ENCODE data around the gene CNTN2.

Gene CNTN2

DNA sequence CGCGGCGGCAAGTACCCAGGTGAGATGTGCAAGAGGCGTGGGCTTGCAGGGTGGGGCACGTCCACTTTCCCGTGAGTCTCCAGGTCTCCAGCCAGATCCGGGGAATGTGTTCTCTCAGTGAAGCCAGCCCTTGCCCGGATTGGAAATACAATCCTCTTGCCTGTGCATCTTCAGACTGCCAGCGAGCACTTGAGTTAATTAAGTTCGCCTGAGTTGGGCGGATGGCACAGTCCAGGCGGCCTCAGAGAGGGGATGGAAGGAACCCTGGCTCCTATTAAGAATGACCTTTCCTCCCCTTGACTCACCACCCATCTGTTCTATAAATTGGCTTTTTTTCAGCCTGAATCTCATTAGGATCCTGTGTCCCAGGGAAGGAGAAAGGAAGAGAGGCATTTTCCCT, 33.3 kb upstream of the CNTN2 start:
- H3K4me3 ChIP-seq (ENCODE audit: low read depth in 1 of 2, low read length in 2 of 2), result no peak overlapping the region
- no peaks in the 10 kb centered on the region for H3K9me3 ChIP-seq (ENCODE audit: control insufficient read depth in 1 of 2, low read length in 2 of 2)
- peaks cover 0 to 12% of the 10 kb centered on the region in 2 donors for H3K4me1 ChIP-seq (ENCODE audit: control insufficient read depth in 1 of 2, insufficient read depth in 2 of 2, low read length in 2 of 2)
- peaks cover 0 to 12% of the 10 kb centered on the region in 2 donors for H3K36me3 ChIP-seq (ENCODE audit: control insufficient read depth in 1 of 2, insufficient read depth in 2 of 2, low read length in 2 of 2)
- no peaks in the 10 kb centered on the region for H3K27me3 ChIP-seq (ENCODE audit: low read depth, low read length)
- no peak overlapping the region for H3K27ac ChIP-seq (ENCODE audit: low read length)

DNA sequence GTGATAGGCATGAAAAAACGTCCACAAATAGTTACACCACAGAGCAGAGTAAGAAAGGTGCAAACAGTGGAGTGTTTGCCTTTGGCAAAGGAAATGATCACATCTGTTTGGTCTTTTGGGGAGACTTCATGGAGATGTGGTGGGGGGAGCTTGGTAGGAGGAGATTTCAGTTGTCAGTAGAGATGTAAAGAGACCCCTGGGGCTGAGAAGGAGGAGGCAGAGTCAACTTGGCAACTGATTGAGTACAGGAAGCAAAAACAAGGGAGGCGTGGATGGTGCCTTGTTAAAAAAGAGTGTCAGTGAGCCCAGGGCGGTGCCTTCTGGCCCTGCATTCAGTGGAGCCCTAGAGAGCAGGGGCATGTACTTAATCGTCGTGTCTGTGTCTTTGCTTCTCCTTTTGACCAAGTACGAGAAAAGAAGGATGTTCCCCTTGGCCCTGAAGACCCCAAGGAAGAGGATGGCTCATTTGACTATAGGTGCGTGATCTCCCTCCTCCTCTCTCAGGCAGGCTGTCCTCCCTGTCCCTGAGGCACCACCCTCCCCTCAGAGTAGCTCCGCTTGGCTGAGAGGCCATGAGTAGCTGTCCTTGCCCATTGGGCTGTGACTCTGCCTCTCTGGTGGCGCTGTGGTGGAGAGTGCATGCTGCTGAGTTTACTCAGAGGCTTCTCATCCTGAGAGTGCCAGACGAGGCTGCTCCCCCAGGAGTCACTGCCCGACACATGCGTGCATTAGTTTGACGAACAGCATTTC, 30.4 kb upstream of the CNTN2 start:
- peaks cover 0 to 15% of the 10 kb centered on the region in 2 donors for H3K36me3 ChIP-seq (ENCODE audit: control insufficient read depth in 1 of 2, insufficient read depth in 2 of 2, low read length in 2 of 2)
- peaks cover 0 to 13% of the 10 kb centered on the region in 2 donors for H3K4me1 ChIP-seq (ENCODE audit: control insufficient read depth in 1 of 2, insufficient read depth in 2 of 2, low read length in 2 of 2)
- no peaks in the 10 kb centered on the region for H3K9me3 ChIP-seq (ENCODE audit: control insufficient read depth in 1 of 2, low read length in 2 of 2)
- no peak overlapping the region for H3K27ac ChIP-seq (ENCODE audit: low read length)
- no peak overlapping the region for H3K4me3 ChIP-seq (ENCODE audit: low read depth in 1 of 2, low read length in 2 of 2)
- H3K27me3 ChIP-seq (ENCODE audit: low read depth, low read length), result no peaks in the 10 kb centered on the region

DNA sequence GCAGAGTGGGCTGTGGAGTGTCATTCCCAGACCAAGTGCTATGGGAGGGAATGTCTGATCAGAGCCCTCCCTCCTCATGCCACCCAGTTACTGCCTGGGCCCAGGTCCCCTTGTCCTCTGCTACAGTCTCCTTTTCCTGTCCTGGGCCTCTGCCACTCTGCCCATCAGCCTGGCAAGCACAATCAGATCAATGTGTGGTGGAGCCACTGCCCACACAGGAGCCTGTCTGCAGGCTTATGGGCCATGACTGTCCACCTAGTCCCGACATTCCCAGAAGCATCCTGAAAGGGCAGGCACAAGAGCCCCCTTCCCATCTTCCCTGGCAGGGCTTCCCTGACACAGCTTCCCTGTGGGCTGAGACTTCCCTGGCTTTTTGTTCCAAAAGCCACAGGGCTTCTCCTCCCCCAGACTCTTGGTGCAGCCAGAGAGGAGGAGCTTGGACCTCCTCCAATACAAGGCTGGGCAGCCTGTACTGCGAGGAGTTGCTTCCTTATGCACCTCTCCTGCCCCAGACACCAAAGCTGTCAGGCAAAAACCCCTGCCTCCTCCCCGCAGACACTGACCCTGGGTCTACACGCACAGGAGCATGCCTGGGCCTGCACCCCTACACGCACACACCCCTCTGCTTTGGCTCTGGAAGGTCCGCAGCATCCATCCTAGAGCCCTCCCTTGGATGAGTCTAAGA, 29.2 kb upstream of the CNTN2 start:
- Histone ChIP-seq H3K27ac (ENCODE audit: low read length) (no peak overlapping the region), H3K4me3 (ENCODE audit: low read depth in 1 of 2, low read length in 2 of 2) (no peak overlapping the region), H3K36me3 (ENCODE audit: control insufficient read depth in 1 of 2, insufficient read depth in 2 of 2, low read length in 2 of 2) (peaks cover 0 to 26% of the 10 kb centered on the region in 2 donors), H3K9me3 (ENCODE audit: control insufficient read depth in 1 of 2, low read length in 2 of 2) (no peaks in the 10 kb centered on the region), H3K27me3 (ENCODE audit: low read depth, low read length) (no peaks in the 10 kb centered on the region), H3K4me1 (ENCODE audit: control insufficient read depth in 1 of 2, insufficient read depth in 2 of 2, low read length in 2 of 2) (peaks cover 0 to 13% of the 10 kb centered on the region in 2 donors)

DNA sequence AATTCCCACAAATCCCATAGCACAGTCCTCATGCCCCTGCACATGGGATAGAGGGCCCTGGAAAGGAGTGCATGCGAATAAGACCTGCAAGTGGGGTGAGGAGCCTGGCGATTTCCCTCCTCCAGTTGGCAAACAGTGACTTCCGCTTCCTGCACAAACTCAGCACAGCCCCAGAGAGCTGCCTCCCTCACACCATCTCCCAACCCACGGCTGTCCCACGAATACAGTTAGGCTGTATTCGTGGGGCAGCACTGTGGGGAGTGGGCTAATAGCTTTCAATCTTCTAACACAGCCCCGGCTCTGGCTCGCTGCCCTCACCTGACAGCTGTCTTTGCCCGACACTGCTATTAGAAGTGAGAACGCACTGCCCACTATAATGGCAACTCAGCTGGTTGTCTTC, 28.2 kb upstream of the CNTN2 start:
- H3K36me3 ChIP-seq (ENCODE audit: control insufficient read depth in 1 of 2, insufficient read depth in 2 of 2, low read length in 2 of 2), result peaks cover 0 to 25% of the 10 kb centered on the region in 2 donors
- H3K4me3 ChIP-seq (ENCODE audit: low read depth in 1 of 2, low read length in 2 of 2), result no peak overlapping the region
- H3K27me3 ChIP-seq (ENCODE audit: low read depth, low read length), result no peaks in the 10 kb centered on the region
- H3K4me1 ChIP-seq (ENCODE audit: control insufficient read depth in 1 of 2, insufficient read depth in 2 of 2, low read length in 2 of 2), result peaks cover 0 to 13% of the 10 kb centered on the region in 2 donors
- H3K9me3 ChIP-seq (ENCODE audit: control insufficient read depth in 1 of 2, low read length in 2 of 2), result no peaks in the 10 kb centered on the region
- H3K27ac ChIP-seq (ENCODE audit: low read length), result no peak overlapping the region

DNA sequence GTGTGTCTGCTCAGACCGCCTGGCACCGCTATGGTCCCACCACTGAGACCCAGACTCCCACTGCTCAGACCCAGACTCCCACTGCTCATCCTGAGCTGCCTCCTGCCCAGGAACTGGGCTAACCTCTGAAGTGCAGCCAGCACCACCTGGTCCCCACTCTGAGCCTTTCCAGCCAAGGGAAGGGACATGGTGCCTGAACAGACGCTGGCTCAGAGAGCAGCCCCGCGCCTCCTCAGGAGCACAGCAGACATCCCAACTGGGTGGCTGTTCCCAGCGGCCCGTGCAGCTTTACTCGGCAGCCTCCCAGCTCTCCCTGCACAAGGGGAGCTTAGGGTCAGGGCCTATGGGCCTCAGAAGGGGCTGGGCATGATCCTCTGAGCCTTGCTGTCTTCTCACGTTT, 27.8 kb upstream of the CNTN2 start:
- Histone ChIP-seq H3K4me1 (ENCODE audit: control insufficient read depth in 1 of 2, insufficient read depth in 2 of 2, low read length in 2 of 2) (peaks cover 0 to 13% of the 10 kb centered on the region in 2 donors), H3K36me3 (ENCODE audit: control insufficient read depth in 1 of 2, insufficient read depth in 2 of 2, low read length in 2 of 2) (peaks cover 0 to 25% of the 10 kb centered on the region in 2 donors), H3K4me3 (ENCODE audit: low read depth in 1 of 2, low read length in 2 of 2) (no peak overlapping the region), H3K9me3 (ENCODE audit: control insufficient read depth in 1 of 2, low read length in 2 of 2) (no peaks in the 10 kb centered on the region), H3K27me3 (ENCODE audit: low read depth, low read length) (no peaks in the 10 kb centered on the region), H3K27ac (ENCODE audit: low read length) (no peak overlapping the region)

DNA sequence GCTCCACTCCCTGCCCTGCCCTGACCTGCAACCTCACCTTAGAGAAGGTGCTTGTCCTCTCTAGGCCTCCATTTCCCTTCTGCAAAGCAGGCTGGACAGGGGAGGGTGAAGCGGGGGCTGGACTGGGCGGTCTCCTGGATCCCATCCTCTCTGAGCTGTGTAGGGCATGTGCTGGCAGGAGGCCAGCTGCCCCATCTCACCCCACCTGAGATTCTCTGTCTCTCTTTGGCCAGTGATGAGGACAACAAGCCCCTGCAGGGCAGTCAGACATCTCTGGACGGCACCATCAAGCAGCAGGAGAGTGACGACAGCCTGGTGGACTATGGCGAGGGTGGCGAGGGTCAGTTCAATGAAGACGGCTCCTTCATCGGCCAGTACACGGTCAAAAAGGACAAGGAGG, 26.9 kb upstream of the CNTN2 start:
- no peaks in the 10 kb centered on the region for H3K9me3 ChIP-seq (ENCODE audit: control insufficient read depth in 1 of 2, low read length in 2 of 2)
- no peaks in the 10 kb centered on the region for H3K27me3 ChIP-seq (ENCODE audit: low read depth, low read length)
- H3K36me3 ChIP-seq (ENCODE audit: control insufficient read depth in 1 of 2, insufficient read depth in 2 of 2, low read length in 2 of 2), result peaks cover 0 to 25% of the 10 kb centered on the region in 2 donors
- H3K4me3 ChIP-seq (ENCODE audit: low read depth in 1 of 2, low read length in 2 of 2), result no peak overlapping the region
- H3K4me1 ChIP-seq (ENCODE audit: control insufficient read depth in 1 of 2, insufficient read depth in 2 of 2, low read length in 2 of 2), result peaks cover 0 to 13% of the 10 kb centered on the region in 2 donors
- no peak overlapping the region for H3K27ac ChIP-seq (ENCODE audit: low read length)

DNA sequence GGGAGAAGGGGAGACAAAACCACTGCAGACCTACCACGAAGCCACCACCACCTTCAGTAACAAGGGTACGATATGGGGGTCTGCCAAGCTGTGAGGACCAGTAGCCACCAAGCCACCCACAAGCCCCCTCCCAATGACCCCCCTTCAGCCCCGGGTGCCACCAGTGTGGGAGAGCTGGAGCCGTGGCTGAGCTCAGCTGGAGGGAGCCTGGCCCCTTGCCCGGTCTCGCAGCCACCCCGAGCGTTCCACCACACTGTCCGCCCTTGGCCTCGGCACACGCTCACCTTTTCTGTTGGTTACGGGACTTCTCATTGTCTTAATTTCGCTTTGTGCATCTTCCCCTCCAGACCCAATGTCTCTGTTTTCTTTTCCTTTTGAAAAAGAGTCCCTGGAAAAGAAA, 26.4 kb upstream of the CNTN2 start:
- Histone ChIP-seq H3K27ac (ENCODE audit: low read length) (no peak overlapping the region), H3K36me3 (ENCODE audit: control insufficient read depth in 1 of 2, insufficient read depth in 2 of 2, low read length in 2 of 2) (peaks cover 0 to 25% of the 10 kb centered on the region in 2 donors), H3K27me3 (ENCODE audit: low read depth, low read length) (no peaks in the 10 kb centered on the region), H3K4me1 (ENCODE audit: control insufficient read depth in 1 of 2, insufficient read depth in 2 of 2, low read length in 2 of 2) (peaks cover 0 to 13% of the 10 kb centered on the region in 2 donors), H3K4me3 (ENCODE audit: low read depth in 1 of 2, low read length in 2 of 2) (no peak overlapping the region), H3K9me3 (ENCODE audit: control insufficient read depth in 1 of 2, low read length in 2 of 2) (no peaks in the 10 kb centered on the region)

DNA sequence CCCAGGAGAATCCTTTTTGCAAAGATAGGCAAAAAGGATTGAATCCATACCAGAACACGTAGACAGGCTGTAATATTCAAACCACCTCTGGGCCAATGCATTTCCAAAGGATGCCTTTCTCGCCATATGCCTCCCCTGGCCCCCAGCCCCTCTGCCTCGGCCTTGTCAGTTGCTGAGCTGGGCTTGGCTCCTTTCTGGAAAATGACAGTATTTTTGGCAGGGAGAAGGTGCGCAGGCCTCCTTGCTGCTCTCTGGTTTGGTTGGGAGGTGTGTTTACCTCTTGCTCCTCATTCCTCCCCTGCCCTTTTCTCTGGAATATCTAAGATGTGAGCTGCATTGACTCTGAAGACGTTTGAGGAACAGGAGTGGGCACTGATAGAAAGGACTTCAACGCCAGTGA, 26.0 kb upstream of the CNTN2 start:
- Histone ChIP-seq H3K4me1 (ENCODE audit: control insufficient read depth in 1 of 2, insufficient read depth in 2 of 2, low read length in 2 of 2) (peaks cover 0 to 13% of the 10 kb centered on the region in 2 donors), H3K27ac (ENCODE audit: low read length) (no peak overlapping the region), H3K27me3 (ENCODE audit: low read depth, low read length) (no peaks in the 10 kb centered on the region), H3K9me3 (ENCODE audit: control insufficient read depth in 1 of 2, low read length in 2 of 2) (no peaks in the 10 kb centered on the region), H3K4me3 (ENCODE audit: low read depth in 1 of 2, low read length in 2 of 2) (no peak overlapping the region), H3K36me3 (ENCODE audit: control insufficient read depth in 1 of 2, insufficient read depth in 2 of 2, low read length in 2 of 2) (peaks cover 0 to 25% of the 10 kb centered on the region in 2 donors)

DNA sequence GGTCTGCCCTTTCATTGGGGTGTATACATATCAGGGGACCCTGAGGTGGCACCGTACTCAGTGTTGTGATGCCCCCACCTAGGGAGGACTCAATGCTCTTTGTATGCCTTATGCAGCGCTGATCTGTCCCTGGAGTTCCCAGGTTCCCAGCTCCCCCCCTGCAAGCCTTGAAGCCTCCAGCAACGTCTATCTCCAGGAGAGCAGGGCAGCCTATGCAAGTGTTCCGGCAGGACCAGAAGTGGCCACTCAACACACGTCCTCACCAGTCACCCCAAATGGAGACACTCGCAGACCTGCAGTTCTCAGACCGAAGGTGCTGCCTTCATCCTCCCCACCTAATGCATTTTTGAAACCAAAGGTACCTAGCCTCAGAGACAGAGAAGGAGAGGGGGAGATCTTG, 25.2 kb upstream of the CNTN2 start:
- Histone ChIP-seq H3K27ac (ENCODE audit: low read length) (no peak overlapping the region), H3K4me1 (ENCODE audit: control insufficient read depth in 1 of 2, insufficient read depth in 2 of 2, low read length in 2 of 2) (peaks cover 0 to 13% of the 10 kb centered on the region in 2 donors)

DNA sequence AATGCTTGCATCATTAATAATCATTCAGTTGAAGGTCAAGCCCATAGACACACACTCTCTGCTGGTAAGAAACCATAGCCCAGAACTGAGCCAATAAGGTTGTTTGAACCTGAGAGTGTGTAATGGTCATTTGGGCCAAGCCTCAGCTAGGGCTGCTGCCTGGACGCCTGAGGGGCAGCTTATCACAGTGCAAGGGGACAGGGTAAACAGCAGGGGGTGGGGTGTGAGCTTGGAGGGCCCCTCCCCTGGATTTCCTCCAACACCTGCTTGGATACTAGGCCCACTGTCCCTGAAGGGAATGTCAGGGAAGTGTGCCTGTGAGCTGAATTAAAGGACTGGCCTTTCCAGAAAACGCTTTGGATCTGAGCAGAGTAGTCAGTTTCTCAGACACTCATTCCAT, 24.6 kb upstream of the CNTN2 start:
- Histone ChIP-seq H3K4me1 (ENCODE audit: control insufficient read depth in 1 of 2, insufficient read depth in 2 of 2, low read length in 2 of 2) (peaks cover 0 to 12% of the 10 kb centered on the region in 2 donors), H3K36me3 (ENCODE audit: control insufficient read depth in 1 of 2, insufficient read depth in 2 of 2, low read length in 2 of 2) (peaks cover 0 to 25% of the 10 kb centered on the region in 2 donors), H3K4me3 (ENCODE audit: low read depth in 1 of 2, low read length in 2 of 2) (no peak overlapping the region), H3K27me3 (ENCODE audit: low read depth, low read length) (no peaks in the 10 kb centered on the region), H3K9me3 (ENCODE audit: control insufficient read depth in 1 of 2, low read length in 2 of 2) (no peaks in the 10 kb centered on the region), H3K27ac (ENCODE audit: low read length) (no peak overlapping the region)

More for the DNA sequence above, 25.2 kb upstream of the CNTN2 start:
- Histone ChIP-seq H3K4me3 (ENCODE audit: low read depth in 1 of 2, low read length in 2 of 2) (no peak overlapping the region), H3K36me3 (ENCODE audit: control insufficient read depth in 1 of 2, insufficient read depth in 2 of 2, low read length in 2 of 2) (peaks cover 0 to 25% of the 10 kb centered on the region in 2 donors), H3K9me3 (ENCODE audit: control insufficient read depth in 1 of 2, low read length in 2 of 2) (no peaks in the 10 kb centered on the region), H3K27me3 (ENCODE audit: low read depth, low read length) (no peaks in the 10 kb centered on the region)

DNA sequence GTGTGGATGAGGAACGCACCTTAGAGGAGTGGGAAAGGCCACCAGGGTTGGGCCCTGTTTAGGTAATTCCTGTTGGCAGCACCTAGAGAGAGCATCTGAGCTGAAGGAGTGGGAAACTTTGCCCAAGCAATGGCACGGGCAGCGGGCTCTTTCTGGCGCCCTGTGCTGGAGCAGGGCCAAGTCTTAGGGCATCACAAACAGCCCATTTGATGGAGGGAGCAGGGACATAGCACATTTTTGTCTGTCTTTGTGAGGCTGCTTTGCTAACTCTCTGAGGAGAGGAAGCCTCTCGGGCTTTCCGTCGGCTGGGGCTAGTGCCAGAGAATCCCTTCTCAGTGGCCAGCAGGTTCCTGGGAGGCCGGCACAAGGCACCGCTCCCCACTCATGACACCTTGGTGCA, 22.5 kb upstream of the CNTN2 start:
- Histone ChIP-seq H3K4me3 (ENCODE audit: low read depth in 1 of 2, low read length in 2 of 2) (no peak overlapping the region), H3K27ac (ENCODE audit: low read length) (no peak overlapping the region), H3K27me3 (ENCODE audit: low read depth, low read length) (no peaks in the 10 kb centered on the region), H3K36me3 (ENCODE audit: control insufficient read depth in 1 of 2, insufficient read depth in 2 of 2, low read length in 2 of 2) (peaks cover 0 to 25% of the 10 kb centered on the region in 2 donors), H3K4me1 (ENCODE audit: control insufficient read depth in 1 of 2, insufficient read depth in 2 of 2, low read length in 2 of 2) (no peaks in the 10 kb centered on the region), H3K9me3 (ENCODE audit: control insufficient read depth in 1 of 2, low read length in 2 of 2) (no peaks in the 10 kb centered on the region)
